ENCODE measurements around the gene NFIA.

The NFIA gene

GRCh38 chr1:61183471-61184039 is 101.2 kb downstream of the NFIA start:
- no peak for DNase-seq (ENCODE audit: low read depth)

- peak; percentile 31 for DNase-seq (ENCODE audit: low read depth)
Observed at GRCh38 chr1:61184040-61184713, 101.8 kb downstream of the NFIA start.

DNA sequence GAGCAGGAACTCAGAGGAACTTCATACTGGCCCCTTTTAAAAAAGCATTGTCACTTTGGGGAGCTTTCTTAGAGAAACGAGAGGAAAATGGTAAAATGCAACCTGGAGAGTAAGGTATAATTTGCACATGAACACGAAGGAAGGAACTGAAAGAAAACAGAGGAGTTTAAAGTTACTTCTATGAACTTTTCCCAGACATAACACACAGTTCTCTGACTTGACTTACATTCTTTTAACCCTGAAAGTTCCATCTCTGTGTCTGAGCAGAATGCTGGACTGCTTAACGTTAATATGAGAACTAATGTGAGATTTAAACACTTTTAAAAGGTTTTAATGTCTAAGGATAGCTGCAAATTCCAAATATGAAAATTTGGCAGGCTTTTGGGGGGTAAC is 102.3 kb downstream of the NFIA start:
- no peak for DNase-seq (ENCODE audit: low read depth)

DNA sequence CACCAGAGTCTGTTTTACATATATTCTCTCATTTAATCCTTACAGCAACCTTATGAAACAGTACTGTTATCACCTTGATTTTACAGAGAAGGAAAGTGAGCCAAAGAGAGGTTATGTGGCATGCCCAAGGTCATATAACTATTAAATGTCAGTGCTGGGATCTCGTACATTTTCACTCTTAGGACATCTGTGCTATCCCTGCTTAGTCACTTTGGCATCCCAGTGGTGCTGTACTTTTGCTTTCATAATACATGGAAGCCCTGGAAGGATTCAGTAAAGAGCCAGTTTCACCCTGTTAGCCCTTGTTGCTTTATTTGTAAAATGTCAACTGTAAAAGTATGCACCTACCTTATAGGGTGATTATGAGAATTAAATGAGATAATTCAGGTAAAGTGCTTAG is 104.4 kb downstream of the NFIA start:
- DNase-seq (ENCODE audit: low read depth) = no peak

- DNase-seq (ENCODE audit: low read depth) = no peak
Observed at GRCh38 chr1:61187352-61188086, 105.2 kb downstream of the NFIA start.

DNA sequence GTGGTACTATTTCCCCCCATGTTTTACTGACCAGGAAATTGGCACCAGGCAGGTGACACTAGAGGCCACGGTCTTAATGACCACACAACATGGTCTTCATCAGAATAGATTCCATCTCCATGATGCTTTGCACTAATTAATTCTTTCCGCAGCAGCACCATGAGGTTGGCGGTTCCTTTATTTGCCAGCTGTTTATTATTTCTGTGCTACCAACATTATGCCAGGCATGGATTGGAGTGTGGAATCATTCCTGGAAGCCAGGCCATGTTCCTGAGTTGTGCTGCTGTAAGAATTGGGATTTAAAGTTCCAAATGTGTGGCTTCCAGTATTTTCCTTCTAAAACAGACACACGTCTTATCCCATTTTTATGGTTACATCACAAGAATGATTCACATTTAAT is 107.8 kb downstream of the NFIA start:
- DNase-seq (ENCODE audit: low read depth) = no peak

GRCh38 chr1:61190618-61191432 is 108.5 kb downstream of the NFIA start:
- no peak for DNase-seq (ENCODE audit: low read depth)

DNA sequence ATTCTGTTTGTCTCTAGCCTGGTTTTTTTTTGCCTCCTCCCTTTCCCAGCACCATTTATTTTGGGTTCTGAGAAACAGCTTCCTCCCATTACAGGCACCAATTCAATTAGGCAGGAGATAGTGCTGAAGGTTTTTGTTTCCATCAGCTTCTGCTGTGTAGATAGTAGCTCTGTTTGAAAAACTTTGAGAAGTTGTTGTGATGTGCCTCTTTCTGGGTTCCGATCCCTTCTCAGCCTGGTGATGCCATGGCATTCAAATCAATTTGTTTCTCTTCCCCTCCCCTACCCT is 109.0 kb downstream of the NFIA start:
- no peak for DNase-seq (ENCODE audit: low read depth)

- no peak for DNase-seq (ENCODE audit: low read depth)
Observed at GRCh38 chr1:61192663-61193330, 110.4 kb downstream of the NFIA start.

DNA sequence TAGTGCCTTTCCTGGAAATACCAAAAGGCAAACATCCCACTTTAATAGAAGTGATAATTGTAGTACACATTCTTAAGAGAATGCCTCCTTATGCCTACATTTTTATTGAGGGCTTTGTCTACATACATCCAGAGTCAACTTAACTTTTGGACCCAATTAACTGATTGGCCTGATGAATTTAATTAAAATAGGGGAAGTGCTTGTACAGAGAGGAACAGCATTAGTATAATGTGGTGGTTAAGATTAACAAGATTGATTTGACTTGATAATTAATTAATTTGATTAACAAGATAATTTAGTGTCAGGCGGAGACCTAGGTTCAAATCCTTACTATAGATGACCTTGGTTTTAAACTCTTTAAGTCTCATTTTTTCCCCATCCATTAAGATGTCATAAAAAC is 111.4 kb downstream of the NFIA start:
- no peak for DNase-seq (ENCODE audit: low read depth)

- no peak for DNase-seq (ENCODE audit: low read depth)
Observed at GRCh38 chr1:61198554-61198953, 116.2 kb downstream of the NFIA start.

DNA sequence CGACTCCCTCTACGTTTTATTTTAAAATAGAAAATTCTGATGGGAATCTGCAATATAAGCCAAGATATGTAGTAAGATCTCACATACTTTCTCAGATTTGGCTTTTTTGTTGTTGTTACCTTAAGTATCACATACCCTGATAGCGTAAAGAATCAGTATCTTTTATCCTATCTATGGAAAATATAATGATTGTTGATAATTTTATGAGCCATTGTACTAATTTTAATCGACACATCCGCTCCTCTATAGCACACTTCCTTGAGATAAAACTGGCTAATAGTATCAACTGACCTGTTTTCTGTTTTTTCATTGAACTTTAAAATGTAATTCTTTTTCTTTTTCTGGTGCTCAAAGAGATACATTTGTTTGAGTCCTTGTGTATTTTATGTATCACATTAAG is 118.7 kb downstream of the NFIA start:
- no peak for DNase-seq (ENCODE audit: low read depth)

DNA sequence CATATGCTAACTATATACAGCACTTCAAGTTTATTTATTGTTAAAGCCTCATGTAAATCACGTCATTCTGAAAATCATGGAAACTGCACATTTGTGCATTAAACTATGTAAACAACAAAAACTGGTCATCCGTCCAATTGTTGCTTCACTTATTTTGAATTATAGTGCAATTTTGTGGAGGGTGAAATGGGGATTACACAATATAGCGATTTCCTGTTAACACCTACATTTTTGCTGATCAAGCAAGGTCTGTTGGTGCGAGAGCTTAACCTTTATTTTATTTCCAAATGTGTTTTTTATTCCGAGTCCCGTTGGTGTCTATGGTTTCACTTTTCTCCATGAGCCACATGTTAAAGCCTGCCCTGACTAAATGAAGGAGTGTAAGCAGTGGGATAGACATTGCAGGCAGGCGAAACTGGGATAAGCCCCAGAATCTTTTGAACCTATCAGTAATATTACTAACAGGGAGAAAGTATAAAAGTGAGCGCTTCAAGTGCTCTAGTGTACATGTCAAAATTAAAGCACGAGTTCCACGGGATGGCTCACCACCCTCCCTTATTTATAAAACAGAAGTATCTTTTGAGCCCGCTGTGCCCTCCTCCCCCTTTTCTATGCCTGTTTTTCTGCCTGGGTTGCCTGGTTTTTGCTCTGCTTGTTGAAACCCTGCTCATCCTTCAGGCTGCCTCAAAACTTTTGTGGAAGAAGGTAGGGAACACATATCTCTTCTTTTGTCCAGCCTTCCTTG is 120.7 kb downstream of the NFIA start:
- DNase-seq (ENCODE audit: low read depth) = peak; percentile 56

GRCh38 chr1:61204528-61204927 is 122.2 kb downstream of the NFIA start:
- DNase-seq (ENCODE audit: low read depth) = no peak

DNA sequence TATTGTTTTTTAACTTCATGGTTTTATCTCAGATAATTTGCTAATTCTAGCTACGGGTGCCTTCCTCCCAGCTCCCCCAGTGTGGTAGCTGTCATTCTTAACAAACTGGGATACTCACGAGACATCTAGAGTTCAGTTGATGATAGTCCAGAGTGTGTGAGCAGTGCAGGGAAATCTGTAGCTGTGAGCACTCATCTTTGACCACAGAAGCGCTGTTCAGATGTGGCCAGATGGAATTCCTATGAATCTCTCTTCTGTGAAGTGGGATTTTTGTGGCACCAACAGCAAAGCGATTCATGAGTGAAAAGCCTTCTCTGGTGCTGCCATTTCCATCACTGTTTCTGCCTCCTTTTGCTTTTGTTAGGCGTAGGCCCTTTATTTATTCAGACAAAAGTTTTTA is 125.1 kb downstream of the NFIA start:
- DNase-seq (ENCODE audit: low read depth) = no peak

- DNase-seq (ENCODE audit: low read depth) = no peak
Observed at GRCh38 chr1:61208172-61208571, 125.8 kb downstream of the NFIA start.

DNA sequence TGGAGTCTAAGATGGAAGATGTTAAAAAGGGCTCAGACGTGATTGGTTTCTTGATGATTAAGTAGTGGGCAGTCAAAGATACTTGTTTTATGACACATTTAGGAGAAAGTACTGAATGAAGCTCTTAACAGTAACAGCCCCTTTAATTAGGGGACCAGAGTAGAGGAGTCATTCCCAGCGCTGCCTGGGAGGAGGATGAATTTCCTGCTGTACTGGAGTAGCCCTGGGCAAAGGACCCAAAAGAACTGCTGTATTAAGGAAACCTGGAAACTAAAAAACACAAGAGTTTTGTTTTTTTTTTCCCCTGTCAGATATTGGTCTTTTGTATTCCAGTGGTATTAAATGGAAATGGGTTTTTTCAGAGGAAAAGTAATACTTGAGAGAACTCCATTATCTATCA is 126.5 kb downstream of the NFIA start:
- no peak for DNase-seq (ENCODE audit: low read depth)

DNA sequence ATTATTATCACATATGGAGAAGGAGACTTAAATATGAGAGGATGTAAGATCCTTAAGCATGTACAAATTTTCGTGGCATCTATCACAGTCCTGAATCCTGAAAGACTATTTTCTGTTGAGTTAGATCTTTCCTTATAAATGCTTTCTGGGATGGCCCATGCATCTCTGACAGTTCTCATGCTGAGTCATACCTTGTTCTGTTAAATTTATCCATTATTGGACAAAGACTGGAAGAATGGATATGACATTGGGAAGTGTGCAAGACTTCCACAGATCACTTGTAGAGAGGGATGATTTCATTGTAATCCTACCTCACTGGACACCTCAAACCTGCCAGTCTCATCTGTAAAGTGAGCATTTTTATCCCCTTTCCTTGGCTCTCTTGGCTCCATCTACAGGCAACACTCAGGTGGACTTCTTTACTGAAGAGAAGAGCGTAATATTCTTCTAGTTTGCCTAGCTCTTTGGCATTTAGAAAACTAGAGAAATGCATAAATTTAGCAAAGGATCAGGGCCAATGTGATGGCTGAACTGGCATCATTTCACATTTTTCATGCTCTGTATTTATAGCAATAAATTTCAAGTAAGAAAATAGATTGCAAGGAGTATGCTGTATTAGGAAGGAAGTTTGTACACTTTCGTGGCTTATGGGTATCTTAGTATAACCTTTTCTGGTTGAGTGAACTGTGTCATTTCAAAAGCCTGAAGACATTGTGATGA is 128.2 kb downstream of the NFIA start:
- DNase-seq (ENCODE audit: low read depth) = no peak

- no peak for DNase-seq (ENCODE audit: low read depth)
Observed at GRCh38 chr1:61213245-61214011, 131.1 kb downstream of the NFIA start.

DNA sequence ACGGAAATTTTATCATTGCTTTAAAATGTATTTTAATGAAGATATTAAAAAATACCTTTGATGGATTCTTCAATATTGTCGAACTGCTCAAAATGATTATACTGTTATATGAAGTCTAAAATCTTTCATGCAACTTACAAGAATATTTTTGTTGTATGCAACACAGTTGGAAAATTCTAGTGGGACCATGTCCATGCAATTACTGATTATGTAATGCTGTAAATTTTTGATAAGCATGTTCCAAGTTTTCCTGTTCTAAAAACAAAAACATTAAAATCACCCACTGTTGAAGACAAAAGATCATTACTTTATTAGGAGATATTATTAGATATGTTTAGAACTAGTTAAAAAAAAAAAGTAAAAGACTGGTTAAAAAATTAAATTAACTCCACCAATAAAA is 132.8 kb downstream of the NFIA start:
- no peak for DNase-seq (ENCODE audit: low read depth)

All from amniotic epithelial cell (primary cell).